HG03039 (cell line): Measurements from ENCODE around the gene FREY1.

Experiments
- ATAC-seq: cut with Tn5 transposase; IDR thresholded peaks from one replicate; pipeline ENCODE4 v1.9.1; 2021; ENCODE audit warnings: mild to moderate bottlenecking, moderate library complexity; ENCODE audit not compliant: unreplicated experiment

The FREY1 gene

DNA sequence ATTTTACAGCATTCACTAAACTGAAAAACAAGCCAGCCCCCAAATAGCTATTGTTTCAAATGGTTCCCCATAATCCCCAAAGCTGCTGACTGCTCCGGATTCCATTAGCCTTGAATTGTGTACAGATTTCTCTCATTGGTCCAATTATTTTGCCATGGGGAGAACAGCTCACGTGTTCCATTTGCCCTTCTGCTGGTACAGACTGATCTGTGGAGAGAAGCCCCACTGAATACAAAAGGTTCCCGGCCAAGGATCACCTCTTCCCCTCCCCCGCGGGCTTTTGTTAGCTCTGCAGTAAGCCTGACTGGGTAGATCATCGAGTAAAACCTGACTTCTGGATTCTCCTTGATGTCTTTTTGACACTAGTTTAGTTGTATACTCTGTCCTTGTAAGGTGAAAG, 30.7 kb downstream of the FREY1 start:
- no peak for ATAC-seq

DNA sequence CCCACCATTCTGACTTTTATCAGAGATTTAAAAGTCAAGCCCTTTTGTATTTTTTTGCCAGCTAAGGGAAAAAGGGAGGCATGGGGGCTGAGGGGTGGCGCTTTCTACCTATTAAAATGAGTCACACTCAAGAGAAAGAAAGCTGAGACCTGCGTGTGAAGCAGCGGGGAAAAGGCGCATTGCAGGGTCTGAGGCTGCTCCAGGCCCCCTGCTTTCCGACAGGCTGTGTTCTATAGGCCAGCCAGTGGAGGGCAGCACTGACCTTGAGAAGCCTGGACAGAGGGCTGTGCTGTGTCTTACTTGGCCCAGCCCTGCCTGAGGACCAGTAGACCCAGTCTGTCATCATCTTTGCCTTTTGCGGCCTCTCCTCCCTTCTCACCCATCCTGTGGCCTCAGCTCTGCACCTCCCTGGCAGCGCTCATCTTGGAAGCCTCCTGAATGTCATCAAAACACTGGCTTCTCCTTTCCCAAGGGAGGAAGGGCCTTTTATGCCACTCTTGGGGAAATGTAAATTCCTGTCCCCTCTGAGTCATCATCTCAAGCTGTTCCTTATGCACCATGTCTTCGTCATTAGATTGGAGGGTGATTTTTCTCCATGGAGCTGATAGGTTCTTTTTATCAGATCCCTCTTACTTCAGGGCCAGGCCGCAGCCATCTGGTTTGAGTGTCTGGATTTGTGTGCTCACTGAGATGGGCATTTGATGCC, 34.3 kb downstream of the FREY1 start:
- no peak for ATAC-seq

GRCh38 chr11:45871638-45872037, 35.4 kb downstream of the FREY1 start:
- no peak for ATAC-seq

GRCh38 chr11:45870706-45871105, 36.4 kb downstream of the FREY1 start:
- no peak for ATAC-seq

DNA sequence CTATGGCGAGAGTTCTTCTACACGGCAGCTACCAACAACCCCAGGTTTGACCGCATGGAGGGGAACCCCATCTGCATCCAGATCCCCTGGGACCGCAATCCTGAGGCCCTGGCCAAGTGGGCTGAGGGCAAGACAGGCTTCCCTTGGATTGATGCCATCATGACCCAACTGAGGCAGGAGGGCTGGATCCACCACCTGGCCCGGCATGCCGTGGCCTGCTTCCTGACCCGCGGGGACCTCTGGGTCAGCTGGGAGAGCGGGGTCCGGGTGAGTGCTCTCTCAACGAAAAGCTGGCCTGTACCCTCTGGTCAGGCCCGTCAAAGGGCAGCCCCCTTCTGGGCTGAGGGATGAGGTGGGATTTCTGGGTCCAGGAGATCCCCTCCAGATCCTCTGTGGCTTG, 37.5 kb downstream of the FREY1 start:
- no peak for ATAC-seq

- no peak for ATAC-seq
Measured at GRCh38 chr11:45864041-45864440, 43.0 kb downstream of the FREY1 start.

GRCh38 chr11:45860764-45861510, 46.1 kb downstream of the FREY1 start:
- no peak for ATAC-seq

DNA sequence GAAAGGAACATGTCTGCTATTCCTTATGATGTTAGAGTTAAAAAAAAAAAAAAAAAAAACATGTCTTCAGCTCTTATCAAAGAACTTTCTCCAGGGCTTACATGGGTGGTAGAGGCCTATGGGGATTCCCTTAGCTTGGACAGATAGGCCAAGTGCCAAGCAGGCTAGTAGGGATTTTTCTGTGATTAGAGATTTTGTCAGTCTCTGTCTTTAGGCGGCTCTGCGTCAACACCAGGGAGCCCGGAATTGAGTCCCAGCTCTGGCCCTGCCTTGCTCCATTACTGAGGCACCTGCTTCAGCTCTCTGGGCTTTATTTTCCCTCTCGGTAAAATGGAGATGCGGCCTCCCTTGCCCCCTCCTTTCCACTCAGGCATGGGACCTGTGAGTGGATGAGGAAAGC, 46.7 kb downstream of the FREY1 start:
- ATAC-seq, result no peak

DNA sequence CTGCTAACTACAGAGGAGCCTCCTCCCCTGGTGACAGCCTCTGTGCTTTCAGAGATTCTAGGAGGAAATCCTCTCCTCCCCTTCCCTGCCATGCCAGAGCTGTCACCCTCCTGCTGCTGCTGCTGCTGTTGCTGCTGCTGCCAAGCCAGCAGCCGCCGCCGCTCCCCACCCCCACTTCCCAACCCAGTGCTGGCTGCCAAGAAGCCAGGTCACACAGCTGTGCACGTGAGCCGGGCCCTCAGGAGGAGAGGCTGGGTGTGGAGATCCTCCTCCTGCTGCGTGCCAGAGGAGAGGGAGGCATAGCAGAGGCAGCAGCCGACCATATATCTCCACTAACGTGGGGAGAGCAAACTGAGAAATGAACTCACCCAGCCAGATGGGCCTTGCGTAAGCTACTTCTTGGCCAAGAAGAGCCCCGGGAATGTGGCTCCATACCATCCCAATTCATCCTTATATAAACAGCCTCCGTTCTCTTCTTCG, 47.4 kb downstream of the FREY1 start:
- ATAC-seq, result no peak

DNA sequence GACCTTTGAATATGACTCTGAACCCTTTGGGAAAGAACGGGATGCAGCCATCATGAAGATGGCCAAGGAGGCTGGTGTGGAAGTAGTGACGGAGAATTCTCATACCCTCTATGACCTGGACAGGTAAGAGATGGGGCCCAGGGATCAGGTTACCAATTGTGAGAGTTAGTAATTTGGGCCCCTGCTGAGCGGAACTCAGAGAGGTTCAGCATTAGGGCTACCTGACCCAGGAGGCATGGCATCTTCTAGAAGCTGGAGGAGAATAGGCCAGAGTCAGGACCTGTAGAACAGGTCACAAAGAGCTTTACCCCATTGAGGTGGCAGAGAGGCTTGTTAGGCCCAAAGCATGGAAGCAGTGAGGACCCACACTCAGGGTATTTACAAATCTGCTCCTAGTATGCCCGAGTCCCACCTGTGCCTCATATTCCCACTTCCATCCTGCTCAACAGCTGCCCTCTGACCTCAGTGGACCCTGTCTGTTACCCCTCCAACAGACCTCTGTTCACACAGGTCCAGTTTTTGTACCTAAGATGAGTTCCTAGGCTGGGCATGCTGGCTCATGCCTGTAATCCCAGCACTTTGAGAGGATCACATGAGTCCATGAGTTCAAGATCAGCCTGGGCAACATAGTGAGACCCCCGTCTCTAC, 48.2 kb downstream of the FREY1 start:
- ATAC-seq, result no peak

GRCh38 chr11:45857961-45858474, 49.1 kb downstream of the FREY1 start:
- no peak for ATAC-seq
